Activated CD8-positive, alpha-beta memory T cell treated with anti-CD3 and anti-CD28 coated beads for 36 hours (primary cell): ENCODE data around the gene CAMTA1. TPM values are rescaled to one million over a fixed set of nuclear protein-coding genes. Genes with fewer than 3 reads are reported as not detected.
"Not testable (repeated sequence)": the region's sequence is repeated elsewhere in the genome, so short reads cannot be mapped to it uniquely, and the experiment has no call there.

Source experiments
- CTCF ChIA-PET: fragments of 350-600 bp; sonication (Branson Sonifier 250); formaldehyde crosslinking; loops from one replicate; lab custom pipeline; 2021; ENCODE audit warnings: antibody characterized with exemption; lab: Charles Lee
- POLR2A ChIA-PET: fragments of 350-600 bp; sonication (Branson Sonifier 250); formaldehyde crosslinking; loops from one replicate; lab custom pipeline; 2021; ENCODE audit warnings: antibody characterized with exemption; lab: Charles Lee
- total RNA-seq, 2 experiments: library from RNA; stranded (reverse); gene quantifications; one replicate each; pipeline ENCODE4 v1.2.3, GENCODE V29; 2021

The CAMTA1 gene
- total RNA-seq, 2 experiments from 2014 or later = 66.5 to 72.5 TPM

DNA sequence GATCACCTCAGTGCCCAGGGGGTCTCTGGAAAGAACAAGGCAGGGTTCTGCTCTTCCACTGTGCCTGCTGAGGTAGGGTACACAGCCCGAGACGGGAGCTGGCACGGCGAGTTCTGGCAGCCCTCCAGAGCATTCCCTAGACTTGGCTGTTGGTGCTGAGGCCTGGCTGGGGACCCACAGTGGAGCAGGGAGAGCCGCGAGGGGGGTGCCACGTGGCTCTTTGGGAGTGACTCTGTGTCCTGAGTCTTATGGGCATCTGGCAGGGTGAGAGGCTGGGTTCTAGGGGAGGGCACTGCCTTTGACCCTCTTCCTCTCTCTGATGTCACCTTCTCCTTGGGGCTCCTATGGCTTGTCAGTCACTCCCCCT lies 336.4 kb downstream of the CAMTA1 start:
- POLR2A ChIA-PET = no interaction called here
- CTCF ChIA-PET = no interaction called here

DNA sequence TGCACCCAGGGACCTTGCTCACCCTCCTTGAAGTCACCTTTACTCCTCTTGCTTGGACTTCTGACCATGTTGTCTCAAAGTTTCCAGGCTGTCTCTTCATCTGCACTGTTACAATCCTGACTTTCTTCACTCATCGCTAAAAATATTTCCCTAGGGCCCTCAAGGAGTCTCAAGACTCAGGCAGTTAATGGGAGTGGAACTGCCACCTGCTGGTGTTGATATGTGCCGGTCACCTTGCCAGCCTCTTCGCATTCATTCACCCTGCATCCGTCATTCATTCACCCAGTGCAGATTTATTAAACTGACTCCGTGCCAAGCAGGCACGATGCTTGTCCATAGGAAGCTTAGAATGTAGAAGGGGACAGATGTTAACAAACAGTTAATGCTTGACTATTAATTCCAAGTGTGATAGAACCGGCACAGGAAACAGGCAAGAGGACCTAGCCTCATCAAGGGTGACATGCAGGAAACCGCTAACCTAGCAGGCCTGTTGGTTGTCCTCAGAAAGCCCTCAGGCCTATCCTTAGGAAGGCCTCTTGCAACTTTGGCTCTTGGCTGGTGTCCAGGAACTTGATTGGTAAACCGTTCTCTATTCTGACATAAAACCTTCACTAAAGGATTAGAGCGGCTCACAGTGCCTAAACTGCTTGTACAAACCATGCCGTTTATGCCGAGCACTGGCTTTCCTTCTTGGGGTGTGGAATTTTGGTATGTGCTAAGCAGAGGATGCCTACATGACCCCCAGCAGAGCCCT lies 342.2 kb downstream of the CAMTA1 start:
- CTCF ChIA-PET = interaction anchor here (0.6 kb wide), 1 partner anchor 408 kb away, joined by 7 read pairs; no protein-coding TSS in a partner anchor
- POLR2A ChIA-PET = interaction anchor here (0.6 kb wide), 1 partner anchor 17 kb away, joined by 6 read pairs; no protein-coding TSS in a partner anchor

DNA sequence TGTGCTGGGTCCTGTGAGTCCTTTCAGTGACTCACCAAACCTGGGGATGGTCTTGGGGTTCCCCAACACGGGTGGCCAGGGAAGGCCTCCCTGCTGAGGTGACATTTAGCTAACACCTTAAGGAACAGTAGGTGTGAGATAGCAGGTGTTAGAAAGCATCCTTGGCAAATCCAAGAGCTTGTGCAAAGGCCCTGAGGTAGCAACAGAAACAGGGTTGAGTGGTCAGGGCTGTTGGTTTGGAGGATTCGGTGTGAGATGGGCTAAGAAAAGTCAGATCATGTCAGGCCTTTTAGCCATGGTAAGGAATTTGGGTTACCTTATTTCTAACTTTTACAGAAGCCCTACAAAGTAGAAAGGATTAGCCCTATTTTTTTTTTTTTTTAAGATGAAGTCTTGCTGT lies 343.0 kb downstream of the CAMTA1 start:
- POLR2A ChIA-PET = no interaction called here
- CTCF ChIA-PET = interaction anchor here (0.6 kb wide), 1 partner anchor 408 kb away, joined by 7 read pairs; no protein-coding TSS in a partner anchor

DNA sequence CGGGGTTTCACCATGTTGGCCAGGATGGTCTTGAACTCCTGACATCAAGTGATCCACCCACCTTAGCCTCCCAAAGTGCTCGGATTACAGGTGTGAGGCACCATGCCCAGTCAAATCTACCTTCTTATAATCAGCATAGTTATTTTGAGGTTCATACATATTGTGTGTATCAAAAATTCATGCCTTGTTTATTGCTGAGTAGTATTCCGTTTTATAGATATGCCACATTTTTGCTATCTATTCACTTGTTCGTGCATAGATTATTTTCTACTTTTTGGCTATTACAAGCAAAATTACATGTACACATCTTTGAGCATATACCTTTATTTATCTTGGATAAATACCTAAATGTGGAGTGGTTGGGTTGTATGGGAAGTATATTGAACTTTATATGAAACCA lies 344.9 kb downstream of the CAMTA1 start:
- ChIA-PET POLR2A (no interaction called here), CTCF (no interaction called here)

DNA sequence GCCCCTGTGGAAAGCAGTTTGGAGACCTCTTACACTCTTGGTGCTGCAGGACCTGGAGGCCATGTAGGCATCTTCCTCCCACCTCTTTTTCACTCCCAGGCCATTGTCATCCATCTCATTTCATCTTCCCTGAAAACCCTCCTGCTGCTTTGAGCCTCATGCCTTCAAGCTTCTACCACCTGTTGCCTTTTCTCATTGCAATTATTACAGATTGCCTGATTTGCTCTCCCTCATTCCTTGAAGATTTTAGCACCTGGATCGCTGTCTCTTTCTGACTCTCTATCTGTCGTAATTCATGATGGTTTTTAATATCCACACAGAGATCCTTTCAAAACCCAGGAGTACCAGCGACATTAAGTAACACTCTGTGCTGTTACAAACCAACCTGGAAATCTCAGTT lies 350.2 kb downstream of the CAMTA1 start:
- CTCF ChIA-PET = no interaction called here
- POLR2A ChIA-PET = no interaction called here

DNA sequence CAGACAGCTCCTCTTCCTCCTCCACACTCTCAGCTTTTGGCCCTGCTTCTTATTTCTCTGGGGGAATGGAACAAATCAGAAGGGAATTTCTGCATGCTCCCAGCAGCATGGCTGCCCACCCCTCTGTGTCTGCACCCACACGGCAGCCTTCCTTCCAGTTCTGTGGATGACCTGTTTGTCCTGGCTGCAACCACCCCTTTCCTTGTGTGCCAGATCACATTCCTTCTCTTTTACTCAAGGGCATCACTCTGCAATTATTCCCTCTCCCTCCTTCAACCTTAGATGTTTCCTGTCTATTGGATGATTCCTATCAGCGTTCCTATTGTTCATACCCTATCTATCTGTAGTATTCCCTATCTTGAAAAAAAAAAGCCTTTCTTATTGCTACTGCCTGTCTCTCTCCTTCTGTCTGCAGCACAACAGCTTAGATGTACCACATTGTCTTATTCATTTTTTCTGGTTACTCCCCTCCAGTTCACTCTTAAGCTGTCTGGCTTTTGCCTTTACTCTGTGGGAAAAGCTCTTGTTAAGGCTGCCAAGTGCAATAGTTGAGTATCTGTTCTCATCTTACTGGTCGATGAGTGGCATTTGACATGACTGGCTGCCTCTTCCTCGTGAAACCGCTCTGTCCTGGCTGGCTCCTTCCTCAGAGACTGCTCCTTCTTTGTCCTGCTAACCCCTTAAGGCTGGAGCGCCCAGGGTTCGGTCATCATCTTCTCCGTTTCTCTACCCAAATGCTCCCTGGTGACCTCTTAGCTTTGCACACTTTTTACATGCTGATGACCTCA lies 351.1 kb downstream of the CAMTA1 start:
- ChIA-PET CTCF (interaction anchor here (0.7 kb wide), 1 partner anchor 29 kb away, joined by 3 read pairs; no protein-coding TSS in a partner anchor), POLR2A (no interaction called here)

DNA sequence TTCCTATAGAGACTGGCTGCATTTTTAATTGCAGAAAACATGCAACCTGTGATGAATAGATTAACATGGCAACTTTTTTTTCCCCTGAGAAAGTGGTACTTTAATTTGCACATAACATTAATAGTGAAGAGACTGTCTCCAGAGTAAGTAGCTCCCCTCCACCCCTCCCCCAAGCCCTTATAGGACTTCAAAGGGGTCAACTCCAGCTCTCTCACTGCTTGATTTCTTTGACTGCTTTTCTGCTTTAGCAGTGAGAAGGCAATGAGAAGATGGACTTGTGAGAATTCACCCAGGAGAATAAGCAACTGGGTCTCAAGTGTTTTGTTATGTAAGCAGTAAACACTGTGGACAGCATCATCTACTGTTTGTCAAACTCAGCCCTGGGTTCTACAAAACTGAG lies 355.0 kb downstream of the CAMTA1 start:
- CTCF ChIA-PET = no interaction called here
- POLR2A ChIA-PET = no interaction called here

DNA sequence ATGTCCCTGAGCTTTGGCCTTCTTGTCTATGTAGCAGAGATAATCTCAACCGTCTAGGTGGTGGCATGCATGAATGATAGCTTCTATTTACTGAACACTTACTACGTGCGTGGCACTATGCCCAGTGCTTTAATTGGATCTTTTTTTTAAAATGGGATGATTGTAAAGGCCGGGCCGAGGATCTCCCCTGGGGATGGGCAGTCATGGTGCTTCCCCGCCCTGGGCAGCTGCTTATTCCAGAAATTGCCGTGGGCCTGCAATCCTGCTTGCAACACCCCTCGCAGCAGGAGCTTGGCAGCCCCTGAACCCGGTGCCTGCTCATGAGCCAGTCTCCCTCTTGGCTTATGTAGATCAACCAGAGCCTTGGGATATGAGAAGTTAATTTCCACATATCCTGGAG lies 360.7 kb downstream of the CAMTA1 start:
- CTCF ChIA-PET = no interaction called here
- POLR2A ChIA-PET = no interaction called here

DNA sequence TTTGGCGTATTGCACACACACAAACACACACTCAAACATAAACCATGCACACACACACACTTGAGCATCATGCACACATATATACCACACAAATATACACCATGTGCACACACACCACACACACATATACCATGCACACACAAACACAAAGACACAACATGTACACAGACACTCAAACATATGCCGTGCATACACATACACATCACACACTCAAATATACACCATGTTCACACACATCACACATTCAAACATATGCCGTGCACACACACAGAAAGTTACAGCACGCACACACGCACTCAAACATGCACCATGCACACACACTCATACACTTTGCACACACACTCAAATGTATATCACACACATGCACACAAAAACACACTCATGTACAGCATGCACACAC lies 361.5 kb downstream of the CAMTA1 start:
- ChIA-PET CTCF (interaction anchor here (0.7 kb wide), 1 partner anchor 82 kb away, joined by 3 read pairs; no protein-coding TSS in a partner anchor), POLR2A (no interaction called here)

DNA sequence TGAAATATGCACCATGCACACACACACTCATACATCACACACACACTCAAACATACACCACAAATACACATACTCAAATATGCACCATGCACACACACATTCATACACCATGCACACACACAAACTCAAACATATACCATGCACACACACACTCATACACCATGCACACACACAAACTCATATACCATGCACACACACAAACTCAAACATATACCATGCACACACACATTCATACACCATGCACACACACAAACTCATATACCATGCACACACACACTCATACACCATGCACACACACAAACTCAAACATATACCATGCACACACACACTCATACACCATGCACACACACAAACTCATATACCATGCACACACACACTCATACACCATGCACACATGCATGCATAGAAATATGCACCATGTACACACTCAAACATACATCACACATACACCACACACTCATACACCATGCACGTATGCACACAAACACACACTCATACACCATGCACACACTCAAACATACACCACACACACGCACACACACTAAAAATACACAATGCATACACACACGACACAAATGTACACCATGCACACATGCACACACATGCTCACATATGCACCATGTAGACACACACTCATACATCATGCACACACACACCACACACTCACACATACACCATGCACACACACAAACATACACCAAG lies 362.5 kb downstream of the CAMTA1 start:
- CTCF ChIA-PET, POLR2A ChIA-PET: not testable (repeated sequence)

DNA sequence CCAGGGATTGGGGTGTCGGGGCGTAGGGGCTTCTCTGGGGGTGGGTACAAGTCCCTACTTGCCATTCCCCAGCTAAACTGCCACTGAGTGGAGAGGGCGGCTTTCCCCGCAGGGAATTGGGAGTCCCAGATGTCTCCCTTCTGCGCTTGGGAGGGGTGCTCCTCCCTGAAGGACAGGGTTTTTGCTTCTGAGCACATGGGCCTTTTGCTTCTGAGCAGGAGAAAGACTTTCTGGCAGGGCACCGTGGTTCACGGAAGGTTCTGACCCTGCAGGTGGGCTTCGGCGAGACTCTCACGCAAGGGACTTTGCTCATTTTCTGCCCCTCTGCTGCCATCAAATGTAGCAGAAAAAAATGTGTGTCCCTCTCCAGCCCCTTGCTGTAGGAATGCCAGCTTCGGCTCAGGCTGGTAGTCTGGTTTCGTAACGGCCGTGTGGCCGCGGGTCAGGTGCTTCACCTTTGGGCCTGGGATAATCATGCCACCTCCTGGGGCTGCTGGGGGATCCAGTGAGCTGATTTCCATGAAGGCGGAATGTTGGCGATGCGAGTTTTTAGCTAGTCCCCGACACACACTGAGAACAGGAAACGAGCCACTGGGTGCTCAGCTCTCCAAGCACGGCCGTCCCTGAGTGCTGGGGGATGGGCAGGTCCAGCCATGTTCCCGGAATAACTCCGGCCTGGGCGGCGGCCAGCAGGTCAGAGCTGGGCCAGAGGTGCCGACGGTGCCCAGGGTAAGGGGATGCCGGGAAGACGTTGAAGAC lies 364.0 kb downstream of the CAMTA1 start:
- CTCF ChIA-PET = no interaction called here
- POLR2A ChIA-PET = no interaction called here

DNA sequence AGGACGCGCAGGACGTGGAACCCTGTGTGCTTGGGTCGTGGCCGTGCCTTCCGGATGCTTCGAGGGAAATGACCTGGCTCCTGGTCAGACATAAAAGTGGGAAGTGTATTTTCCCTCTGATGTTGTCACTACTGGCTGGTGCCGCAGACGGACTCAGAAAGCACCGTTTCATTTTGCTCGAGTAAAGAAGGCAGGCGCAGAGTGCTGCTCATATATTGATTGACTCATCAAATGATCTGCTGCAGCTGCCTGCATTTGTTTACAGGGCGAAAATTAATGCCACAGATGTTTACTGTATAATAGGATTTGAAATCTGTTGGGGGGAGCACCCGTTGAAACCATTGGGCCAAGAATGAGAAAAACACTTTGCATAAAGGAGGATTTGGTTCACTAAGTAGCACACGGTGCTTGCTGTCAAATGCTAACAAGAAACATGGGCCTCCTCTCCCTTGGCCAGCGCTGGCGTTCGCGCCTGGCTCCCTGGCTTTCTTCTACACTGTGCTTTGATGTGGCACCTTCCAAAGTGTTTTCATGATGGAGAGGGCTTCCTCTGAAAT lies 365.5 kb downstream of the CAMTA1 start:
- ChIA-PET POLR2A (no interaction called here), CTCF (no interaction called here)

DNA sequence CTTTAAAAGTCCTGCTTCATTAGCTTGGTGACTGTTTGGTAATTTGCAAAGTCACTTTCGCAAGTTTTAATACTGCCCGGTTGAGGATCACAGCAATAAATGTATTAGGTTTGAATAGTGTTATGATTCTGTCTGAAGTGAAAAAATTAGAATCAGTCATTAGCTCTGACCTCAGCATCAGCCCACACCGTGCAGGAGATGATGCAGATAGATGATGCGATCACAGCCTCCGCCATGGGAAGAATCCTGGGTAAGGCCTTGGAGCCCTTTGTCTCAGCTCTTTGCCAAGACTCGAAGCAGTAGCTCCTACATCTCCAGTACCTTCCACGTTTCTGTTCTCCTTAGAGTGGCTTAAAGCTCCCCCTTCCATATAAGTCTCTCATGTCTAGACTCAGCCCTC lies 366.7 kb downstream of the CAMTA1 start:
- ChIA-PET POLR2A (no interaction called here), CTCF (no interaction called here)

DNA sequence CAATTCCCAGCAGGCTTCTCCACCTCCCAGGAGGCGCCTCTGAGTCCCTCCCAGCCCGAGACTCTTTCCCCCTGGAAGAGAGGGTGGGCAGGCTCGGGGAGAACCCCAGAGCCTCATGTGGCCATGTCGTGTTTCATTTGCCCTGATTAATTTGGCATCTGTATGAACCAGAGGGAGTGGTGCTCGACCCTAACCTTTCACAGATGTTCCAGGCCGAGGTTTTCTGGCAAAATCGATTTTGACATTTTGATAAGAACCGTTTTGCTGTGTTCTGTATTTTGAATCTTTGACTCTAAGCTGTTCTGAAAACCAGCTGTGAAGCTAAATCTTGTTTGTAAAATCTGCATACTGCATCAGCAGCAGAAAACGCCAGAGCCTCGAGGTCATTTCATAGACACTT lies 367.4 kb downstream of the CAMTA1 start:
- POLR2A ChIA-PET = no interaction called here
- CTCF ChIA-PET = no interaction called here

DNA sequence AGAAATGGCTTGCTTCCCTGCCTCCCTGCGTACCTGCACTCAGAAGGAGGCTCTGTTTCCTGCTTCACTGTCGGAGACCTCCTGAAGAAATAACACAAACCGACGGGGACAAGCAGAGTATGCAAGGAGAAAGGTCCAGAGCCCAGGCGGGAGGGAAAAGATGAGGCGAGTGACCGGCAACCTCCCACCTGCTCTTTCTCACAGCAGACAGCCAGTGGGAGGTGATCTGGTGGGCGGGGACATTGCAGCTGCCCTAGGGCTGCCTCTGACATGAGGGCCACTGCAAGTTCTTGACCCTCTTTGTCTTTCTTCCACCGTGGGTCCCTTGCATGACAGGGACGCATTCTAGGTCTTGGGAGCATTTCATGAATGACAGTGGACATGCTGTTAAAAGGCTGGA lies 368.2 kb downstream of the CAMTA1 start:
- POLR2A ChIA-PET = no interaction called here
- CTCF ChIA-PET = no interaction called here

DNA sequence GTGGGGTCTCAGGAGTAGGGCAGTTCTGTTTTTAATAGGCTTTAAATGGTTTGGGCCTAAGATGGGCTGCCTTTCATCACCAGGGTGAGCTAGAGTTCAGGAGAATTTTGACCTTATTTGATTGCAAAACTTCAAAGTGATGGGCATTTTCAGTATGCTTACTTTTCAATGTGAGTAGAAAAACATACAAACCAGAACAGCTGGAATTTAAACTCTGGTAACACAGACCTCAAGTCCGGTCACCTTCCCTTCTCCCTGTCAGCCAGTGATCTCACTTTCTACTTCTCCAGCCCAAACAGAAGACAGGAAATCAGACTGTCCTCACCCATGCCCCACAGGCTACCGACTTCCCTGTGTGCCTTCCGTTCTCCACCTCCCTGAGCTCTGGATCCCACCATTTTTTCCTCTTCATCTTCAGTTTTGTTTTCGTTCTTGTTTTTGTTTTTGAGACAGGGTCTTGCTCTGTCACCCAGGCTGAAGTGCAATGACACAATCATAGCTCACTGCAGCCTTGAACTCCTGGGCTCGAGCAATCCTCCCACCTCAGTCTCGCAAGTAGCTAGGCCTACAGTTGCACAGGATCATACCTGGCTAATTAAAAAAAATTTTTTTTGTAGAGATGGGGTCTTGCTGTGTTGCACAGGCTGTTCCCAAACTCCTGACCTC lies 374.0 kb downstream of the CAMTA1 start:
- ChIA-PET POLR2A (no interaction called here), CTCF (no interaction called here)

DNA sequence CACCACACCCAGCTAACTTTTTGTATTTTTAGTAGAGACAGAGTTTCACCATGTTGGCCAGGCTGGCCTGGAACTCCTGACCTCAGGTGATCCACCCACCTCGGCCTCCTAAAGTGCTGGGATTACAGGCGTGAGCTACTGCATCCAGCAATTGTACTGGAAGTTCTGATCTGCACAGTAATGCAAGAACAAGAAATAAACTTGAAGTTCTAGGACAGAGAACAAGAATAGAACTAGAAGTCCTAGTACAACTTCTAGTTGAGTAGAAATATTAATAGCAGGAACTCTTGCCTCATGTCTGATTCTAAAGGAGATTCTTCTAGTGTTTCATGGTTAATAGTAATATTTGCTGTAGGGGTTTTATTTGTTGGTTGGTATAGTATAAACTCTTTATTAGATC lies 383.3 kb downstream of the CAMTA1 start:
- POLR2A ChIA-PET = not testable (repeated sequence)

DNA sequence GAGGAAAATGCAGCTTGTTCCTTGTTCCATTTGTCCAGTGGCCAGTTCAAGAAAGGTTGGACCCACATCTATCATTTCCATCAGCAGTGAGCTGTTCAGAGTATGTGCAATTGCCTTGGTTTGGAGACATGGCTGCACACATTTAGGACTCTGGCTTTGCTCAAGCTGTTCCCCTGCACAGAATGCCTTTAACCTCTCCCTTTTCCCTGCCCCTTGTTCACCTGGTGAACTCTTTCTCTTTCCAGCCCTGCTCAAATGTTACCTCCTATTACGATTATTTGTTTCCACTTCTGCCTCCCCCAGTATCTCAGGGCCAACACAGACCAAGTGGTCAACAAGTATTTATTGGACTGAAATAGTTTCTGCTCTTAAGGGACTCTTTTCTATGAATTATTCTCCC lies 385.9 kb downstream of the CAMTA1 start:
- ChIA-PET CTCF (no interaction called here), POLR2A (no interaction called here)

More for the DNA sequence above, 383.3 kb downstream of the CAMTA1 start:
- CTCF ChIA-PET = not testable (repeated sequence)

DNA sequence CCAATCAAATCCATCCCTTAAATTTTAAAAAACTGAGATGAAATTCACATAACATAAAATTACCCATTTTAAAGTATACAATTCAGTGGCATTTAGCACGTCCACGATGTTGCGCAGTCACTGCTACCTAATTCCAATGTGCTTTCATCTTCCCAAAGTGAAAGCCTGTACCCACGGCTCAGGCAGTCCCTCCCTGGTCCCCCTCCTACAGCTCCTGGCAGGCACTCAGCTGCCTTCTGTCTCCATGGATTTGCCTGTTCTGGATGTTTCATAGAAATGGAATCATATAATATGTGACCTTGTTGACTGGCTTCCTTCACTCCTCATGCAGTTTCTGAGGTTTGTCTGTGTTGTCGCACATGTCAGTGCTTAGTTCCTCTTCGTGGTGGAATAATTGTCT lies 386.3 kb downstream of the CAMTA1 start:
- ChIA-PET CTCF (no interaction called here), POLR2A (no interaction called here)
